HG03469 (cell line): ENCODE results near the gene TSPAN32.
"Not testable (repeated sequence)": the region's sequence is repeated elsewhere in the genome, so short reads cannot be mapped to it uniquely, and the experiment has no call there.

Experiments
- ATAC-seq: cut with Tn5 transposase; IDR thresholded peaks from one replicate; pipeline ENCODE4 v1.9.1; 2021; ENCODE audit warnings: mild to moderate bottlenecking, moderate library complexity, moderate number of reproducible peaks; ENCODE audit not compliant: unreplicated experiment

TSPAN32 gene

DNA sequence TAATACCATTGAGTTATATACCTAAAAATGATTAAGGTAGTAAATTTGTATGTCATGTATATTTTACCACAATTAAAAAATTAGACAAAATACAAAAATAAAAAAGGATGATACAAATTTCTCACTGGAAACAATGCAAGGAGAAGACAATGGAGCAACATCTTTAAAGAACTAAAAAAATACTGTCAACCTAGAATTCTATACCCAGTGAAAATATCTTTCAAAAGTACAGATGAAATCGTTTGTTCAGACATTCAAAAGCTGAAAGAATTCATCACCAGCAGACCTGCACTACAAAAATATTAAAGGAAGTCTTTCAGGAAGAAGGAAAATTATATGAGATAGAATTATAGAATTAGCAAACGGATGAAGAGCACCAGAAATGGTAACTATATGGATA, 21.6 kb upstream of the TSPAN32 start:
- no peak for ATAC-seq

DNA sequence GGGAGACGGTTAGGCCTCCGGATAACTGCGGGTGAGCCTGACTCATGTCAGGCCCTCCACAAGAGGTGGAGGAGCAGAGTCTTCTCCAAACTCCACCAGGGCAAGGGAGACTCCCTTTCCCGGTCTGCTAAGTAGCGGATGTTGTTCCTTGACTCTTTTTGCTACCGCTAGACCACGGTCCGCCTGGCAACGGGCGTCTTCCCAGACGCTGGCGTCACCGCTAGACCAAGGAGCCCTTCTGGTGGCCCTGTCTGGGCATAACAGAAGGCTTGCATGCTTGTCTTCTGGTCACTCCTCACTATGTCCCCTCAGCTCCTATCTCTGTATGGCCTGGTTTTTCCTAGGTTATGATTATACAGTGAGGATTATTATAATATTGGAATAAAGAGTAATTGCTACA, 15.5 kb upstream of the TSPAN32 start:
- ATAC-seq: not testable (repeated sequence)

DNA sequence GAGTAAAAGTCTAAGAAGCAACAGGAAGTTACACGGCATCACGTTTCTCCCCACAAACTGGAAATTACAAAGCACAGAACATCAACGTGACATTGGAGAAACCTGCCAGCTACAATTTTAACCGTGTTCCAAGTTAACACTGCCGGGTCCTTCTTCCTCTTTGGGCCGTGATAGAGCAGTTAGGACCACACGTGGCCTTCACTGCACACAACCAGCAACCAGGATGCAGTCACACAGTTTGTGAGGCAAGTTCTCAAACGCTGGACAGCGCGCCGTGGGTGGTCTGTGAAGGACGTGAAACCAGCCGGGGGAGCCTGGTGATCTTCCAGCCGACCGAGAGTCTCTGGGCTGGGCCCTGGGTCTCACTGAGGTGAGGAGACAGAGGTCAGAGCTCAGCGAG, 14.7 kb upstream of the TSPAN32 start:
- no peak for ATAC-seq

DNA sequence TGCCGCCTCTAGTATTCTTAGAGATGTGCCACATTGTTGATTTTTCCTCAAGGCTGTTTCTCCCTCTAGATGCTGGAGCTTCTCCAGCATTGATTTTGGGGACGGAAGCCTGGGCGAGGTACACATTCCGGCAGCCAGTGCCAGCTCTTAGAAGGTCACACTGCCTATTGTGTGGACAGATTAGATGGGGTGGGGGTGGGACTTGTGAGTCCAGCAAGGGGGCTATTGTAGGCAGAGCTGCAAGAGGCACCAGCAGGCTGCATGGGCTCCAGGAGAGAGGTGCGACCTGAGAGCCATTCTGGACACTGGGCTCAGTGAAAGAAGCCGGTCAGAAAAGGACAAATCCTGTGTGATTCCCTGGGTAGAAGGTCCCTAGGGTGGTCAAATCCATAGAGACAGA, 12.5 kb upstream of the TSPAN32 start:
- no peak for ATAC-seq

DNA sequence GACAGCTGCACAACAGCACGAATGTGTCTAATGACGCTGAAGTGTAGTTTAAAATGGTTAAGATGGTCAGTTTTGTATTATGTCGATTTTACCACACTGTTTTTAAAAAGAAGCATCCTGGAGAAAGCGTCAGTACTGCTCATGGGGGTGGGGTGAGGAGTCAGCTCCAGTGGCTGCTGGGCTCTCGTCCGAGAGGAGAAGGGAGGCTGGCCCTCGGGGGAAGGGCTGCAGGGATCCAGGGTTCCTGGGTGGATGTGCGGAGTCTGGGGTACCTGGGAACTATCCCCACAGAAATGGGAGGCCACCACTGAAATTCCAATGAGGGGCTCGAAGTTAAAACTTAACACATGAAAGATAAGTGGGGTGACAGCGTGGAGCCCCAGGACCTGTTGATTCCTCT, 12.0 kb upstream of the TSPAN32 start:
- ATAC-seq: no peak

DNA sequence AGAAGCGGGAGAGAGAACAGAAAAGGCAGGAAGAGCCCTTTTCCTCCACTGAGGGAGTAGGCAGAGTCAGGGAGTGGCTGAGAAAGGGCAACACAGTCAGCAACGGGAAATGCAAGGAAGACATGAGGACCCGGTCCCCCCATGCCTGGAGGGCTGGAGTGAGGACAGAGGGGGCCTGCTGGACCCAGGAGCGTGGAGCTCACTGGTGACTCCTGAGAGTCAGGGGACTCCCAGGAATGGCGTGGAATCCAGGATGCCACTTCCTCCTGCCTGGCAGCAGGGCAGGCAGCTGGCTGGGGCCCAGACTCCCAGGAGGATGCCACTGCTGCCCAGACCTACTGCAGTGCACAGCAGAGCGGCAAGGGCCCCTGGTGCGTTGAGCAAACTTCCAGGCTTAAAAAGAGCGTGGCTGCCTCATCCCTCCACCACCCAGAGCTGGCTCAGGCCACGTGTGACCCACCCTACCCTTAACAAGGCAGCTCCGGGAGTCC, 11.4 kb upstream of the TSPAN32 start:
- ATAC-seq: no peak

DNA sequence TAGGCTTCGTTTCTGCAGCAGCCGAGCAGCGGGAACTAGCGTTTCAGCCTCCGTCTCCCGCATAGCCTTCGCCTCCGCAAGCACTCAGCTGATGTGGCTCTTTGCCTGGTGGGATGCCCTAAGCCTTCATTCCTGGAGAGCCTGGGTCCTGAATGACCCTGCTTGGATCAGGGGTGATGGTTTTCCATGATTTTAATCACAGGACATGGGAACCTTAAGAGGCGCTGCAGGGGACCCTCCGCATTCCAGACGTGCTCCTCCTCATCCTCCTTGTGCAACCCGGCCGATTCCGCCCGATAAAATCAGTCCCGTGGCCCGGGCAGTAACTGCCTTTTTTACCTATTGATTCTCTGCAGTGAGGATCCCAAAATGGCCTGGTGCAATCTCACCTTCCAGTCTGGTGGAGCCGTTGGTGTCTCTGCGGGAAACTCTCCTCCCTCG, 8.3 kb upstream of the TSPAN32 start:
- ATAC-seq: no peak

DNA sequence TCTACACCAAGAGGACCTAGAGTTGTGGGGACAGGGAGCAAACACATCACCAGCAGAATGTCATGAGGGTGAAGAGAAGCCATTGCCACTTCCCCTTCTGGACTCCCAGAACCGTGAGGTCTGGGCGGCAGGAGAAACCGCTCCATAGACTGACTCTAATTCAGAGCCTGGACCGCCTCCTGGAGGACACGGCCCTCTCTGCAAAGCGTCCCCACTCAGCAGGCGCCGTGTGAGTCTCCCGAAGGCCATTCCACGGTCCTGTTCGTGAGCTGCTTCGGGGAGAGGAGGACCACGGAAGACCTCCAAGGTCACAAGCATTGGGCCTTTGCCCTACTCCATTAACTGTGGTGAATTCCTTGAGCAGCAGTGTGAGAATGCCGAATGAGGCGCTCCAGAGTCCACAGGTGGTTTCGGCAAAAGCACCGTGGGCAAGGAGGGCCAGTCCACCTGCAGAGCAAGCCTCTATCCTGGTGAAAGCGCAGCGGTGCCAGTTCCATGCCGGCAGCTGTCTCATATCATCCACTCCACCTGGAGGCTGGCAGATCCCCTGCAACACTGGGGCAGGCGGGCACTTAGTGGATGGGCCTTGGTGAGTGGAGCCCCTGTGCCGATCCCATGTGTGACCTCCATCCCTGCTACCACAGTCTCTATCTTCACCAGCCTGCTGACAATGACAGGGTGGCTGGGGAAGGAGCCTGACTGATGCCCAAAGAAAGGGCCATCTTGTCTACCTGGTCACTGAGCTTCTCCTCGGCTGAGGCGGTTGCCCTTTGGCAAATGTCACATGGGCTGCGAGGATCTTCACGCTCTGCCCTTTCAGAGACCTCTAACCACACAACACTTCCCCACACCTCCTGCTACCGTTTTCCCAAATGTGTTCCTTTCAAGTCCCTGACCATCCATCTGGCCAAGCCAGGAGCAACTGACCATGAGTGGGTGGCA, 7.6 kb upstream of the TSPAN32 start:
- ATAC-seq: no peak

DNA sequence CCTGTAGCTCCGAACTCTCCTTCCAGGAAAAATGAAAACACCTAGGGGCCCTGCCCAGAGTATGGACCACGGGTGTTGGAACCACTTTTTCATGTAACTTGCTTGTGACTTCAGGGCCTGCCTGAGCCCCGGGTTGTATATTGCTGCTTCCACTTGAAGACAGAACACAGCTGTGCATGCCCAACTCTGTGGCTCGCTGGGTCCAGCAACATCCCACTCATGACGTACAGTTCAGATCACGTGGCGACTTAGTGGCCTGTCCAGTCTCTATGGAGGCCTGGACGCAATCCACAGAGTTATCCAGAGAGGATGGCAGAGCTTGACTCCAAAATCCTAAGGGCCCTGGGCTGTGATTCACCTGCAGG, 6.9 kb upstream of the TSPAN32 start:
- ATAC-seq: no peak

DNA sequence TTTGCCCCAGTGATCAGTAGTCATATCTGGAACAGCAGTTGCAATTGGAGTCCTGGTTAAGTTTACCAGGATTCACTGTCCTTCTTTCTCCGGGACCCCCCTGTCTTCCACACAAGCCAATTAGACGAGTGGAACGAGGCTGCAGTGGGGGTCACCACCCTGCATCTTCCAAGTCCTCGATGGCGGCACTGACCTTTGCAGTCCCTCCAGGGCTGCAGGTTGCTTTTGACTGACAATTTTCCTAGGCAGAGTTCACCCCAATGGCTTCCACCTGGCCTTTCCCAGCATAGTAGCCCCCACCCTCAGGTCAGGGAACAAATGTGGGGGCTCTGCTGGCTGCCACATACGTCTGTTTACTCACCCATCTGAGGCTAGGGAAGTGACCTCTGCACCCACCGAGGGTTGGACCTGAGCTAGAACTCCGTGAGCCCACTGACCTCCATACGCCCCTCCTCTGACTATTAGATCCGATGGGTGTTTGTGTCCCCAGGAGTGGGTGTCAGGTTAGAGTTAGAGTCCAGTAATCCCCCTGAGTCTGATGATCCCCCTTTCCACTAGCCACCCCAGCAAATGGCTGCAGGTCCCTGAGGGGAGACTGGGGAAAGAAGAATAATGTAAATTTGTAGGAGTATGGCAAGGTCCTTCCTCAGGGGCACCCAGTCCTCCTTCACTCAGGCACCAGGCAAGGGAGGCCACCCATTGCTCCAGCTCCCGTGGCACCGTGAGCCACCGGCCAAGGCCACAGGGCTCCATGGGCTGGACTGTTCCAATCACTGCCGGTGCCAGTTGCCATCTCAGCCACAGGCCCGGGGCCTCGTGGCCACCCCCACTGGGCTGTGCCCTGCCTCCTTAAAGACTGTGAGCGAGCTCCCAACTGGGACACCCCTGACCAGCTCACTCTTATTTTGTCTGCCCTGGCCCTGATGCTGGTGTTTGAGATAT, 5.6 kb upstream of the TSPAN32 start:
- no peak for ATAC-seq

DNA sequence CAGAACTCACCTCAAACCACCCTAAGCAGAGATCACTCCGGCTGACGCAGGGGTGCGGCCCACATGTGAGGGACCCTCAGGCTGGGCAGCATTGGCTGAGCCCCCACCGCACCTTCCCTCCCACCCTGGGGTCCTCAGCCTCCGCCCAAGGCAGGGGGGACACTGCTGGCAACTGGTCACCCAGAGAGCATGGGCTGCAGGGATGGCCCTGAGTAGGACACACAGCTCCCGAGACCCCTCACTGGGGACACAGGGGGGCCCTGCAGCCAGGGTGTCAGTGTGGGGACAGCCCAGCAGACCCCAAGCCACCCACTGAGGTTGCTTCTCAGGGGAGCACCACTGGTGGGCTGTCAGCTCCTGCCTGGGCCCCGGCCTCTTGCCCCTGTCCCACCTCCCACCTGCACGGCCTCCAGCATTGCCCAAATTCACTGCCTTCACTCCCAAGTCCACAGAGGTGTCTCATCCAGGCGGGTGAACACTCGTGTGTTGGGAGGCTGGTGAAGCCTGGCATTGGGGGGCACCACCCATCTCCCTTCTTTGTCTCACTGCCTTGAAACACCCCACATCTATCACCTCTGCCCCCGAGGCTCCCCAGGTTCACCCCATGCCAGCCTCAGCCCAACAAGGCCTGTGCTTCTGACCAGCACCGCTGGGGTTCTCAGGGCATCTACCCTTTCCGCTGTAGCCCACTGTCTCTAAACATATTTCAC, 4.7 kb upstream of the TSPAN32 start:
- no peak for ATAC-seq

DNA sequence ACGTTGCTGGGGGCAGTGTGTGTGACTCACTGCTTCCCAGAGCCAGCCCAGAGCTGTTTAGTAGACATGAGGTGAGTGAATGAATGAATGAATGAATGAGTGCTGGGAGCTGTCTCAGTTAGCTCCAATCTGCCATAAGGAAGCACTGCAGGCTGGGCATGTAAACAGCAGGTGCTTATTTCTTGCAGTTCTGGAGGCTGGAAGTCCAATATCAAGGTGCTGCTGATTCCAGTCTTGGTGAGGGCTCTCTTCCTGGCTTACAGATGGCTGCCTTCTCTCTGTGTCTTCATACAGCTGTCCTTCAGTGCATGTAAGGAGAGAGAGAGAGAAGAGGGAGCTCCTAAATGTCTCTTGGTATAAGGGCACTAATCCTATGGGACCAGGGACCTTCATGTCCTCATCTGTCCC, 4.2 kb upstream of the TSPAN32 start:
- no peak for ATAC-seq

DNA sequence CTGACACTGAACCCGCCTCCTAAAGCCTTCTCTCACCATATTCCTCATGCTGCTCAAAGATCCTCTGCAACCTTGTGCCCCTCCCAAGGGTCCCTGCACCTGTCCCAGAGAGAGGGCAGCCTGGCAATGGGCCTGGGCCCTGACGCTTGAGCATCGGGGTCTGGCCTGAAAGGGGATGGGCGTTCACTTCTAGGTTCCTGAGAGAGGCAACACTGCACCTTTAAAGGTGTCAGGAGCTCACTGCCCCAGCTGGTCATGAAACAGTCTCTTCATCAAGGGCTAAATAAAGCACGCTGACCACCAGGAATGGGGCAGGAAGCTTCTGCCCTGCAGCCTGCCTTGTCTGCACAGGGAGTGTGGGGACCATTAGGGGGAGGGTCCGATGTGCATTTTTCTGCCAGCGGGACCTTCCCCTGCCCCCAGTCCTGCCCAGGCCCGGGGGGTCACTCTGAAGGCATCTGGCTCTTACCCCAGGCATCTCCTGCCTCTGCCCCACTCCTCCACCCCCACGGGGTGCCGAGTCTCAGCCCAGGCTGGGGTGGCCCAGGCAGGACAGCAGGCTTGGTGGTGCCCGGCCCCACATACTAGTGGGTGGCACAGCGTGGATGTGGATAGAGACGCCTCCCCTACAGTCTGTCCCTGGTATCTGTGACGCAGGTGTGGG, 3.5 kb upstream of the TSPAN32 start:
- no peak for ATAC-seq

DNA sequence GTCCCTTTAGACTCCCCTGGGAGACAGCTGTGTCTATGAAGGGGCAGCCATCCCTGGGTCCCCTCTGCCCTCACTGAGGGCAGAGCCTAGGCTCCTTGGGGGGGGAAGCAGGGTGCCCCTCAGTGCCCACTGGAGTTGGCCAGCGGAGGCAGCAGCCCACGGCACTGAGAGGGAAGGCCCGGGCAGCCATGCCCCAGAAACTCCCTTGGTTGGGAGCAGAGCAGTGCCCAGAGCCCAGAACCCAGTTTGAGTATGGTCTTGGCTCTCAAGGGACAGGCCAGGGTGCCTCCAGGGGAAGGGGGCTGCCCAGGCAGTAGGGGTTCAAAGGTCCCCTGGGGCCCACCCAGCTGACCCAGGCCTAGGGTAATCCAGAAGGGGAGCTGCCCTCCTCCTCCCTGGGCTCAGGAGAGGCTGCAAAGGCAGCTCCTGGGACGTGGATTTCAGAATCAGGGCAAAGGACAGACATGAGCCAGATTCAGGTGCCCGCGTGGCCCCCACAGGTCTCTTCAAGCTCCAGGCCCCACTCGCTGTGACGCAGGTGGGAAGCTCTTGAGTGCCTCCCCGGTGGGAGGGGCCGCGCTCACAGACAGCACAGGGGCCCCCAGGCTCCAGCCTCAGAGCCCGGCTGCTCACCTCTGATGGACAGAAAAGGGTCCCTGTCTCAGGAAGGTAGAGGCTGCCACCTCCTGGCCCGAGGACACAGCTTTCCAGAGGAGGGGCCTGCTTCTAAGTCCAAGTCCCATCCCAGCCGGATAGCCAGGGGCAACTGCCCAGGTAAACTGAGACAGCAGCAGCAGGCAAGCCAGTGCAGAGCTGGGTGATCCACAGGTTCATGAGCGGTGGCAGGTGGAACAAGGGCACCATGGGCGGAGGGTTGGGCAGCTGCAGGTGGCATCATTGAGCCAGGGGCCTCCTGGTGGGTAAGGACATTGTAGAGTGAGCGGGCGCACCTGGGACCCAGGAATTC, 2.7 kb upstream of the TSPAN32 start:
- no peak for ATAC-seq

DNA sequence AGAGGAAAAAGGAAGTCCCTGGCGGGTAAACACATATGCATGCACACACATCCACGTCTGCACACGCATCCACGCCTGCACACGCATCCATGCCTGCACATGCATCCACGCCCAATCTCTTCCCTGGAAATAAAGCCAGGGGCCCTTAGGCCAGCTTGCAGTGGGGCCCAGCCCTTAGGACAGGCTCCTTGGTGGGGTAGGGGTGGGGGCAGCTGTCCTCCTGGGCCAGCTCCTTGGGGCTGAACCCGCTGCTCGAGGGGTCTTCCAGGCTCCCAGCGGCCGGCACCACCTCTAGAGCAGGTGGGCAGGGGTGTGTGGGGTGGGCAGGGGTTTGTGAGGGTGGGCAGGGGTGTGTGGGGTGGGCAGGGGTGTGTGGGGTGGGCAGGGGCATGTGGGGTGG, 2.0 kb upstream of the TSPAN32 start:
- no peak for ATAC-seq

DNA sequence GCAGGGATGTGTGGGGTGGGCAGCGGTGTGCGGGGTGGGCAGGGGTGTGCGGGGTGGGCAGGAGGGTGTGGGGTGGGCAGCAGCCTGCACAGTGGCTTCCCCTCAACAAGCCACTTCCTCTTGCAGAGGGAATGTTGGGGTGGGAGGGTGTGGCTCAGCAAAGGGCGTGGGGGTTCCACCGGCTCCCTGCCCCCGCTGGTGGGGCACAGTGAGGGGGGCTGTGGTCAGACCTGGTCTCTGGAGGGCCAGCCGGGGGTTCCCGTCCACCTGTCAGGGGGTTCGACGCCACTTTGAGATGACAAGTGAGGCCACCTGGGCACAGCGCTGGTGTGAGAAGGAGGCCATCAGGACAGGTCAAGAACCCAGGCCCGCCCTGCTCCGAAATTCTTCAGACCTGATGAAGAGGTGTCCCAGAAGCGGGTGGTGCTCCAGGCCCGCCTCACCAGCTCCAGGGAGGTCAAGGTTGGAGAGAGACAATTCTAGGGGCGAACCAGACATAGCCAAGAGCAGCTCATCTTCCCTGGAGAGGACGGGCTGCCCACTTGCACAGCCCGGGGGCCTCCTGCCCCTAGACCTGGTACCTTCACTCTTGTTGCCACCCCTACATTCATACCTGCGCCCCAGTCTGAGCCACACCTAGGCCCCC, 1.4 kb upstream of the TSPAN32 start:
- no peak for ATAC-seq

DNA sequence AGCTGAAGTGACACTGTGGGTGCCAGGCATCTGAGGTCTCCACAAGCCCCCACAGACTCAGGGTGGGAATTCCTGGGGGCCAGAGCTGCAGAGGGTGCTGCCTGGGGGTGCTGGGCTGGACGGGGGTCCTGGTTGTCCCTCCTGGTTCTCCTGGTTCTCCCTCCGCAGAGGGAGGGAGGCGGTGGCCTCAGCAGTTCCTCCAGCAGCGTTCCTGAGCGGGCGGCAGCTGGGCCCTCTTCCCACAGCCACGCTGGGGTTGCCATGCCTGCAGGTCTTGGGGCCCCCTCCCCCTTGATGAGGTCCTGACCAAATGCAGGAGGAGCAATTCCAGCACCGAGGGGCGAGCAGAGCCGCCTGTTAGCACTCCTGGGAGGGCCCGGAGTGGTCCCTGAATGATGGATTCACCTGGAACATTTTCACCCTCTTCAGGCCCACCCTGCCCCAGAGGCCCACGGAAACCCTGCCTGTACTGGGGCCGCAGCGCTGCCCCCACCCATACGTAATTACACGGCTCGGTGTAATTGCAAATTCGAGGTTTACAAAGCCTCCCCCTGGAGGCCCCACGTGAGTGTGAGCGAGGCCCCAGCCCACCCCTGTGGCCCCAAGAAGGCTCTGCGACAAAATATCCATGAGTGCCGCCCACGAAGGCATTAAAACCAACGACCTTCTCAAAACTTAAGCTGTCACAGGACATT, 730 bp upstream of the TSPAN32 start:
- ATAC-seq: no peak

DNA sequence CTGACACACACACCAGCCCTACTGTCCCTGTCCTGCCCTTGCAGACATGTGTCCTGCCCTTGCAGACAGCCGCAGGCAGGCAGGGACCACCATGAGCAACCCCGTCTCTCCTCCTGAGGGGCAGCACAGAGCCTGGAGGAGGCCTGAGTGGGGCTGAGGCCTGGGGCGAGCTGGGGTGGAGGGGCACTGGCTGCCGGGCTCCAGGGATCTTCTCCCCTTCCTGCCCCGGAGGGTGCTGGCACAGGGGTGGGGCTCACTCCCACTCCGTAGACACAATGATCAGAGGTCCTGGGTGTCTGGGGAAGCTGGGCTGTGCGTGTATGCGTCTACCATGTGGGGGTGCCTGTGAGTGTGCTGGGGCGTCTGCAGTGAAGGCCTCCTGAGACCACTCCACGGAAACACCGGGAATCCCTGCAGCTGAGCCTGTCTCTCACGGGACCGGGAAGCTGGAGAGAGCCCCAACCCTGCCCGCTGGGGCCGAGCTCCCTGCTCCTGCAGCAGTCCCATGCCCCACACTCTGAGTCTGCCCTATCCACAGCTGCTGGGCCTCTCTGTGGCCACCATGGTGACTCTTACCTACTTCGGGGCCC, 588 bp downstream of the TSPAN32 start:
- ATAC-seq: no peak
